Prostate gland (tissue), 2 donors: ENCODE results near the gene PIF1. TPM values are rescaled to one million over a fixed set of nuclear protein-coding genes. Genes with fewer than 3 reads are reported as not detected.
"Not testable (repeated sequence)": the region's sequence is repeated elsewhere in the genome, so short reads cannot be mapped to it uniquely, and the experiment has no call there.

Source experiments
- DNase-seq: peaks from one replicate; pipeline ENCODE4 v3.0.0-alpha.2; 2019; ENCODE audit warnings: low spot score
- H3K27ac ChIP-seq, 2 donors: fragments of 200-600 bp; sonication (generic); 2 replicates each; pipeline ENCODE4 v1.5.1; 2017 to 2019
- H3K27me3 ChIP-seq: fragments of 200-600 bp; sonication (generic); replicated peaks from 2 replicates; pipeline ENCODE4 v1.5.1; 2019; ENCODE audit not compliant: insufficient read depth
- H3K36me3 ChIP-seq, 2 donors: fragments of 200-600 bp; sonication (generic); 1 replicate in 1 of 2; 2 replicates in 1 of 2; pipeline versions ENCODE4 v1.5.1 to v1.8.1; 2017 to 2019
- H3K4me1 ChIP-seq: fragments of 200-600 bp; sonication (generic); replicated peaks from 2 replicates; pipeline ENCODE4 v1.5.1; 2019
- H3K4me3 ChIP-seq, 2 donors: fragments of 200-600 bp; sonication (generic); 2 replicates each; pipeline ENCODE4 v1.5.1; 2017 to 2019
- H3K9me3 ChIP-seq: fragments of 200-600 bp; sonication (generic); 2 replicates; pipeline ENCODE4 v1.5.1; 2017
- CTCF ChIP-seq, 4 experiments: fragments of 200-600 bp in 2 of 4; fragments of 450-650 bp in 2 of 4; sonication (generic) in 2 of 4; IDR thresholded peaks; 1 replicate in 3 of 4; 2 replicates in 1 of 4; pipeline ENCODE4 v1.5.1; 2016 to 2019; ENCODE audit warnings: antibody characterized with exemption in 4 of 4, mild to moderate bottlenecking in 2 of 4, moderate library complexity in 2 of 4
- POLR2A ChIP-seq: fragments of 450-650 bp; IDR thresholded peaks from one replicate; pipeline ENCODE4 v1.6.1; 2016; ENCODE audit warnings: antibody characterized with exemption, mild to moderate bottlenecking
- POLR2AphosphoS5 ChIP-seq: sonication (generic); formaldehyde crosslinking; IDR thresholded peaks from one replicate; pipeline ENCODE4 v1.6.1; 2017; ENCODE audit warnings: antibody characterized with exemption
- WGBS: methylation state at CpG from one replicate; pipeline ENCODE4 v1.1.5; 2018; 5-methylcytosine and 5-hydroxymethylcytosine counted together
- intact Hi-C: fragments of 100-400 bp; cut with DNase I; formaldehyde crosslinking; loops from one replicate; pipeline ENCODE4 v1.14.2; 2022
- total RNA-seq, 2 donors: library from RNA; depleted of rRNA; stranded (reverse); fragments of >200 nt; gene quantifications; one replicate each; pipeline ENCODE4 v1.1.0, GENCODE V29; 2016

Gene PIF1
- total RNA-seq, 2 donors from 2014 or later: 0.82 to 9.8 TPM

GRCh38 chr15:64807051-64807749 is 18.2 kb downstream of the PIF1 start:
- peak overlapping the region; percentile 9 to 36 for H3K27ac ChIP-seq
- intact Hi-C loops: loop anchor here (2.0 kb wide), 1 partner anchor 30 kb away; no protein-coding TSS in a partner anchor

GRCh38 chr15:64806509-64806908 is 18.9 kb downstream of the PIF1 start:
- no peak overlapping the region for H3K27ac ChIP-seq
- intact Hi-C loops: loop anchor here (2.0 kb wide), 1 partner anchor 30 kb away; no protein-coding TSS in a partner anchor
- H3K36me3 ChIP-seq: no peaks in the 10 kb centered on the region
- TF ChIP-seq CTCF (IDR thresholded peaks at IDR 0.05): no peak
- H3K27me3 ChIP-seq: no peaks in the 10 kb centered on the region
- no peak for DNase-seq
- H3K4me3 ChIP-seq: no peak overlapping the region
- H3K4me1 ChIP-seq: no peaks in the 10 kb centered on the region
- 86% methylated on average over 6 of the region's 6 CpGs for WGBS
- no peaks in the 10 kb centered on the region for H3K9me3 ChIP-seq

More at GRCh38 chr15:64807051-64807749, 18.2 kb downstream of the PIF1 start:
- H3K9me3 ChIP-seq: no peaks in the 10 kb centered on the region
- TF ChIP-seq POLR2A (no peak), POLR2AphosphoS5 (no peak), CTCF (IDR thresholded peaks at IDR 0.05) (no peak)
- no peak for DNase-seq
- H3K27me3 ChIP-seq: no peaks in the 10 kb centered on the region
- no peaks in the 10 kb centered on the region for H3K4me1 ChIP-seq
- no peak overlapping the region for H3K4me3 ChIP-seq
- H3K36me3 ChIP-seq: no peaks in the 10 kb centered on the region
- WGBS: 62% methylated on average over 13 of the region's 13 CpGs

GRCh38 chr15:64804619-64805018 is 20.8 kb downstream of the PIF1 start:
- TF ChIP-seq POLR2AphosphoS5: no peak
- TF ChIP-seq CTCF (IDR thresholded peaks at IDR 0.05): no peak
- TF ChIP-seq POLR2A: no peak
- WGBS: 43% methylated on average over 2 of the region's 2 CpGs
- H3K4me1 ChIP-seq: no peaks in the 10 kb centered on the region
- intact Hi-C loops: no loop called here
- H3K27ac ChIP-seq: no peak overlapping the region
- no peak overlapping the region for H3K4me3 ChIP-seq
- no peak for DNase-seq
- no peaks in the 10 kb centered on the region for H3K36me3 ChIP-seq
- H3K9me3 ChIP-seq: no peaks in the 10 kb centered on the region
- no peaks in the 10 kb centered on the region for H3K27me3 ChIP-seq

- TF ChIP-seq POLR2AphosphoS5: no peak
- TF ChIP-seq POLR2A: no peak
- TF ChIP-seq CTCF (IDR thresholded peaks at IDR 0.05): no peak
- intact Hi-C loops: no loop called here
- WGBS: 97% methylated on average over 1 of the region's 1 CpG
- H3K27me3 ChIP-seq: no peaks in the 10 kb centered on the region
- no peak overlapping the region for H3K27ac ChIP-seq
- H3K4me3 ChIP-seq: no peak overlapping the region
- DNase-seq: no peak
- no peaks in the 10 kb centered on the region for H3K4me1 ChIP-seq
- H3K9me3 ChIP-seq: no peaks in the 10 kb centered on the region
- no peaks in the 10 kb centered on the region for H3K36me3 ChIP-seq
Observed at GRCh38 chr15:64803526-64803925, 21.9 kb downstream of the PIF1 start.

GRCh38 chr15:64800476-64800875 is 25.0 kb downstream of the PIF1 start:
- no peaks in the 10 kb centered on the region for H3K36me3 ChIP-seq
- 100% methylated on average over 2 of the region's 2 CpGs for WGBS

GRCh38 chr15:64798905-64799304 is 26.5 kb downstream of the PIF1 start:
- no CpG with 5 or more reads among the region's 29 CpGs for WGBS
- H3K36me3 ChIP-seq, intact Hi-C loops, DNase-seq, H3K9me3 ChIP-seq, H3K4me3 ChIP-seq, H3K27me3 ChIP-seq, H3K27ac ChIP-seq, H3K4me1 ChIP-seq: not testable (repeated sequence)

More at GRCh38 chr15:64800476-64800875, 25.0 kb downstream of the PIF1 start:
- Histone ChIP-seq H3K27ac (no peak overlapping the region), H3K4me3 (no peak overlapping the region), H3K4me1 (no peaks in the 10 kb centered on the region), H3K9me3 (no peaks in the 10 kb centered on the region), H3K27me3 (no peaks in the 10 kb centered on the region)
- TF ChIP-seq CTCF (IDR thresholded peaks at IDR 0.05) (no peak), POLR2AphosphoS5 (no peak), POLR2A (no peak)
- intact Hi-C loops: no loop called here
- no peak for DNase-seq

- H3K4me1 ChIP-seq, H3K4me3 ChIP-seq, H3K27ac ChIP-seq, intact Hi-C loops, H3K27me3 ChIP-seq, H3K9me3 ChIP-seq, DNase-seq, H3K36me3 ChIP-seq: not testable (repeated sequence)
- 94% methylated on average over 9 of the region's 9 CpGs for WGBS
Observed at GRCh38 chr15:64795921-64796320, 29.5 kb downstream of the PIF1 start.
